DND-41 (cell line): ENCODE measurements around the gene NCAN.

Experiments
- CTCF ChIP-seq: IDR thresholded peaks from 2 replicates; pipeline ENCODE4 v1.5.1; 2012; ENCODE audit warnings: borderline replicate concordance, low read length, moderate library complexity, mild to moderate bottlenecking; ENCODE audit not compliant: poor library complexity, severe bottlenecking; ENCODE audit errors: extremely low read depth
- EZH2 ChIP-seq: IDR thresholded peaks from 3 replicates; pipeline ENCODE4 v1.6.1; 2012; ENCODE audit warnings: borderline replicate concordance, low read depth, mild to moderate bottlenecking, moderate library complexity, low read length, inconsistent platforms; ENCODE audit not compliant: severe bottlenecking

- TF ChIP-seq CTCF (no peak), EZH2 (no peak)
These were observed 49.8 kb downstream of the NCAN start for GRCh38 chr19:19261350-19262189.
